ENCODE measurements around the gene ANKRD50.
A peak's percentile ranks its signal among the peaks of the same experiment; 100 is the strongest.

ANKRD50 gene

GRCh38 chr4:124712372-124713184, at the start of gene ANKRD50:
Gene ANKRD50, minus strand, starts transcription at chr4:124712732. Its CDS starts 2,221 bp downstream, at chr4:124710511.
- DNase-seq: peak; percentile 66

GRCh38 chr4:124757126-124757525, 44.6 kb upstream of the ANKRD50 start:
- no peak for DNase-seq

GRCh38 chr4:124754681-124755080, 42.1 kb upstream of the ANKRD50 start:
- no peak for DNase-seq

- no peak for DNase-seq
Measured at GRCh38 chr4:124753941-124754581, 41.5 kb upstream of the ANKRD50 start.

- no peak for DNase-seq
Measured at GRCh38 chr4:124749421-124749820, 36.9 kb upstream of the ANKRD50 start.

GRCh38 chr4:124748965-124749364, 36.4 kb upstream of the ANKRD50 start:
- DNase-seq: no peak

GRCh38 chr4:124745985-124746801, 33.7 kb upstream of the ANKRD50 start:
- DNase-seq: no peak

- no peak for DNase-seq
Measured at GRCh38 chr4:124743711-124744110, 31.2 kb upstream of the ANKRD50 start.

- no peak for DNase-seq
Measured at GRCh38 chr4:124740501-124740900, 28.0 kb upstream of the ANKRD50 start.

- DNase-seq: no peak
Measured at GRCh38 chr4:124738994-124739393, 26.5 kb upstream of the ANKRD50 start.

GRCh38 chr4:124737619-124738018, 25.1 kb upstream of the ANKRD50 start:
- no peak for DNase-seq

- DNase-seq: no peak
Measured at GRCh38 chr4:124736526-124736925, 24.0 kb upstream of the ANKRD50 start.

- no peak for DNase-seq
Measured at GRCh38 chr4:124727331-124727890, 14.9 kb upstream of the ANKRD50 start.

GRCh38 chr4:124726269-124726668, 13.7 kb upstream of the ANKRD50 start:
- no peak for DNase-seq

GRCh38 chr4:124722071-124722470, 9.5 kb upstream of the ANKRD50 start:
- no peak for DNase-seq

- DNase-seq: no peak
Measured at GRCh38 chr4:124717101-124717500, 4.6 kb upstream of the ANKRD50 start.

GRCh38 chr4:124713185-124713592, 657 bp upstream of the ANKRD50 start:
- peak; percentile 11 for DNase-seq

- peak; percentile 13 for DNase-seq
Measured at GRCh38 chr4:124711471-124712371, 811 bp downstream of the ANKRD50 start.

GRCh38 chr4:124710911-124711310, 1.6 kb downstream of the ANKRD50 start:
- no peak for DNase-seq

GRCh38 chr4:124710015-124710741, 2.4 kb downstream of the ANKRD50 start:
- no peak for DNase-seq
